H1 (cell line): ENCODE results near the gene OR2V2. TPM values are rescaled to one million over a fixed set of nuclear protein-coding genes. Genes with fewer than 3 reads are reported as not detected.

Experiments
- CTCF ChIA-PET: fragments of 300-600 bp; sonication (Branson Sonifier 250); formaldehyde crosslinking; loops from one replicate; lab custom pipeline; 2021; ENCODE audit not compliant: partially characterized antibody; lab: Charles Lee
- POLR2A ChIA-PET: fragments of 300-600 bp; sonication (Branson Sonifier 250); formaldehyde crosslinking; loops from one replicate; lab custom pipeline; 2021; ENCODE audit warnings: inconsistent platforms; ENCODE audit not compliant: partially characterized antibody; lab: Charles Lee
- DNase-seq, 2 experiments: peaks; one replicate each; pipeline versions ENCODE4 v3.0.0 to v3.0.0-alpha.2; 2010 to 2022; ENCODE audit warnings: low spot score in 2 of 2, low read depth in 1 of 2, mixed read lengths in 1 of 2
- FAIRE-seq: peaks from 2 replicates; lab custom pipeline; 2011; peaks lifted over from hg19 to GRCh38; lab: Jason Lieb, UNC
- H2AFZ ChIP-seq: 2 replicates; pipeline ENCODE4 v1.8.1; 2012; ENCODE audit warnings: low read length, inconsistent platforms
- H2AK5ac ChIP-seq: 2 replicates; pipeline ENCODE4 v1.6.1; 2013; ENCODE audit warnings: low read depth, low read length
- H2BK120ac ChIP-seq: replicated peaks from 2 replicates; pipeline ENCODE3; 2013; ENCODE audit warnings: low read depth, low read length, inconsistent platforms
- H2BK12ac ChIP-seq: 2 replicates; pipeline ENCODE4 v1.6.1; 2013; ENCODE audit warnings: low read depth, low read length
- H2BK15ac ChIP-seq: 2 replicates; pipeline ENCODE4 v1.6.1; 2013; ENCODE audit warnings: low read length
- H2BK20ac ChIP-seq: 2 replicates; pipeline ENCODE4 v1.6.1; 2013; ENCODE audit warnings: low read length
- H2BK5ac ChIP-seq: 2 replicates; pipeline ENCODE4 v1.6.1; 2013; ENCODE audit warnings: low read depth, low read length
- H3K14ac ChIP-seq: 2 replicates; pipeline ENCODE4 v1.6.1; 2013; ENCODE audit warnings: inconsistent platforms; ENCODE audit not compliant: insufficient read length
- H3K18ac ChIP-seq: 2 replicates; pipeline ENCODE4 v1.6.1; 2013; ENCODE audit warnings: low read length; ENCODE audit errors: extremely low read depth
- H3K23ac ChIP-seq: 2 replicates; pipeline ENCODE4 v1.6.1; 2013; ENCODE audit warnings: inconsistent platforms; ENCODE audit not compliant: insufficient read length
- H3K23me2 ChIP-seq: 2 replicates; pipeline ENCODE4 v1.6.1; 2013; ENCODE audit warnings: low read depth, low read length
- H3K27ac ChIP-seq: 2 replicates; pipeline ENCODE4 v1.6.1; 2011; ENCODE audit warnings: low read depth, low read length, inconsistent platforms
- H3K27me3 ChIP-seq, 4 experiments: replicated peaks in 1 of 4; 1 replicate in 1 of 4; 2 replicates in 3 of 4; pipeline versions ENCODE4 v1.6.1 to v1.8.1; 2011 to 2013; ENCODE audit warnings: low read length in 3 of 4, mild to moderate bottlenecking in 3 of 4, inconsistent platforms in 2 of 4, mixed read lengths in 2 of 4, moderate library complexity in 1 of 4; ENCODE audit not compliant: control insufficient read depth in 3 of 4, insufficient read depth in 3 of 4; ENCODE audit errors: extremely low read depth in 1 of 4
- H3K36me3 ChIP-seq, 4 experiments: 2 replicates each; pipeline versions ENCODE4 v1.6.1 to v1.8.1; 2011 to 2013; ENCODE audit warnings: mild to moderate bottlenecking in 4 of 4, low read length in 3 of 4, moderate library complexity in 2 of 4, control low read depth in 1 of 4, inconsistent platforms in 1 of 4; ENCODE audit not compliant: insufficient read depth in 4 of 4, control insufficient read depth in 2 of 4
- H3K4ac ChIP-seq: replicated peaks from 2 replicates; pipeline ENCODE3; 2013; ENCODE audit warnings: low read length, low read depth, mixed read lengths, inconsistent platforms; ENCODE audit not compliant: insufficient read length
- H3K4me1 ChIP-seq, 4 experiments: replicated peaks in 1 of 4; 1 replicate in 1 of 4; 2 replicates in 3 of 4; pipeline versions ENCODE4 v1.6.1 to v1.8.1; 2011 to 2013; ENCODE audit warnings: low read length in 3 of 4, inconsistent platforms in 2 of 4, mixed read lengths in 1 of 4; ENCODE audit not compliant: insufficient read depth in 4 of 4, control insufficient read depth in 3 of 4
- H3K4me2 ChIP-seq, 2 experiments: 2 replicates each; pipeline versions ENCODE4 v1.6.1 to v1.8.1; 2011 to 2013; ENCODE audit warnings: low read depth in 2 of 2, low read length in 2 of 2, control low read depth in 1 of 2, inconsistent platforms in 1 of 2, mild to moderate bottlenecking in 1 of 2; ENCODE audit not compliant: insufficient read depth in 1 of 2
- H3K4me3 ChIP-seq, 4 experiments: fragments of 200-600, 300-600 bp in 1 of 4; sonication (generic), shearing (Covaris generic), sonication (Bioruptor Twin) in 1 of 4; 2 replicates each; pipeline versions ENCODE4 v1.5.1 to v1.8.1; 2011 to 2016; ENCODE audit warnings: low read length in 4 of 4, low read depth in 3 of 4, control low read depth in 2 of 4, inconsistent platforms in 2 of 4, mild to moderate bottlenecking in 2 of 4, mixed read lengths in 1 of 4, moderate library complexity in 1 of 4; ENCODE audit not compliant: insufficient read depth in 2 of 4; ENCODE audit errors: extremely low read depth in 1 of 4
- H3K56ac ChIP-seq: replicated peaks from 2 replicates; pipeline ENCODE3; 2013; ENCODE audit warnings: low read depth, mild to moderate bottlenecking, mixed read lengths, low read length, inconsistent platforms; ENCODE audit not compliant: insufficient read length
- H3K79me1 ChIP-seq: 2 replicates; pipeline ENCODE4 v1.6.1; 2013; ENCODE audit warnings: low read depth, low read length, control low read depth
- H3K79me2 ChIP-seq, 2 experiments: 2 replicates each; pipeline versions ENCODE4 v1.6.1 to v1.8.1; 2012 to 2013; ENCODE audit warnings: low read length in 2 of 2, mild to moderate bottlenecking in 2 of 2, inconsistent platforms in 1 of 2; ENCODE audit not compliant: insufficient read depth in 2 of 2, control insufficient read depth in 1 of 2
- H3K9ac ChIP-seq, 4 experiments: replicated peaks in 1 of 4; 1 replicate in 1 of 4; 2 replicates in 3 of 4; pipeline versions ENCODE4 v1.6.1 to v1.8.1; 2011 to 2013; ENCODE audit warnings: low read depth in 3 of 4, low read length in 3 of 4, control low read depth in 2 of 4, mild to moderate bottlenecking in 2 of 4, moderate library complexity in 2 of 4, inconsistent platforms in 1 of 4; ENCODE audit errors: extremely low read depth in 1 of 4
- H3K9me3 ChIP-seq, 2 experiments: 2 replicates each; pipeline versions ENCODE4 v1.6.1 to v1.8.1; 2012 to 2013; ENCODE audit warnings: mild to moderate bottlenecking in 2 of 2, moderate library complexity in 2 of 2, control low read depth in 1 of 2, inconsistent platforms in 1 of 2, low read depth in 1 of 2, low read length in 1 of 2, mixed read lengths in 1 of 2; ENCODE audit not compliant: insufficient read depth in 2 of 2
- H4K20me1 ChIP-seq, 2 experiments: replicated peaks in 1 of 2; 2 replicates each; pipeline versions ENCODE3 to v1.8.1; 2011 to 2013; ENCODE audit warnings: inconsistent platforms in 2 of 2, low read length in 2 of 2, mild to moderate bottlenecking in 1 of 2; ENCODE audit not compliant: insufficient read depth in 2 of 2, control insufficient read depth in 1 of 2
- H4K5ac ChIP-seq: 2 replicates; pipeline ENCODE4 v1.6.1; 2013; ENCODE audit warnings: low read length, low read depth, mixed read lengths, inconsistent platforms; ENCODE audit not compliant: insufficient read length
- H4K8ac ChIP-seq: 2 replicates; pipeline ENCODE4 v1.8.0; 2013; ENCODE audit warnings: mild to moderate bottlenecking, moderate library complexity, low read length, inconsistent platforms; ENCODE audit not compliant: insufficient read depth; ENCODE audit errors: extremely low read depth
- H4K91ac ChIP-seq: replicated peaks from 2 replicates; pipeline ENCODE3; 2013; ENCODE audit warnings: low read length, mixed read lengths, inconsistent platforms; ENCODE audit not compliant: insufficient read length
- ATF3 ChIP-seq: IDR thresholded peaks from 2 replicates; pipeline ENCODE4 v1.6.1; 2011; ENCODE audit warnings: low read depth, mild to moderate bottlenecking, low read length; ENCODE audit not compliant: insufficient read depth
- BACH1 ChIP-seq: IDR thresholded peaks from 2 replicates; pipeline ENCODE4 v1.6.1; 2012; ENCODE audit warnings: low read length, improper control_type of control experiment
- BCL11A ChIP-seq, 2 experiments: IDR thresholded peaks; one replicate each; pipeline ENCODE4 v1.6.1; 2011; ENCODE audit warnings: low read depth in 2 of 2, low read length in 2 of 2, mild to moderate bottlenecking in 2 of 2
- CBX5 ChIP-seq: fragments of 300-800, 300-1000 bp; sonication (generic); IDR thresholded peaks from 2 replicates; pipeline ENCODE4 v1.7.1; 2016; ENCODE audit warnings: antibody characterized with exemption, low read length, low read depth
- CHD1 ChIP-seq: IDR thresholded peaks from 2 replicates; pipeline ENCODE4 v1.6.1; 2012; ENCODE audit warnings: low read depth, low read length, improper control_type of control experiment
- GTF2F1 ChIP-seq: IDR thresholded peaks from 2 replicates; pipeline ENCODE4 v1.6.1; 2012; ENCODE audit warnings: low read depth, low read length, improper control_type of control experiment, borderline replicate concordance
- HDAC6 ChIP-seq: IDR thresholded peaks from one replicate; pipeline ENCODE4 v1.7.1; 2012; ENCODE audit warnings: low read depth, mild to moderate bottlenecking, inconsistent platforms, low read length, moderate library complexity
- NRF1 ChIP-seq: IDR thresholded peaks from 2 replicates; pipeline ENCODE4 v1.6.1; 2011; ENCODE audit warnings: mild to moderate bottlenecking, low read depth, low read length, improper control_type of control experiment
- PHF8 ChIP-seq: fragments of 200-600 bp; sonication (generic); conservative IDR thresholded peaks from 2 replicates; pipeline ENCODE4 v1.7.1; 2012; ENCODE audit warnings: low read depth, mild to moderate bottlenecking, inconsistent platforms, low read length, moderate library complexity
- RXRA ChIP-seq: IDR thresholded peaks from 2 replicates; pipeline ENCODE4 v1.6.1; 2011; ENCODE audit warnings: low read depth, mild to moderate bottlenecking, low read length, moderate library complexity; ENCODE audit not compliant: insufficient read depth
- TAF7 ChIP-seq: optimal IDR thresholded peaks from 2 replicates; pipeline ENCODE3; 2011; ENCODE audit warnings: low read depth, mild to moderate bottlenecking, inconsistent platforms, low read length, moderate library complexity, borderline replicate concordance
- WGBS, 2 experiments: shearing (Covaris generic) in 1 of 2; methylation state at CpG; one replicate each; pipeline versions ENCODE4 v1.1.6 to v1.1.7; 2013 to 2015; ENCODE audit warnings: low lambda C conversion rate in 2 of 2, mixed read lengths in 2 of 2, inconsistent platforms in 1 of 2, low coverage in 1 of 2, missing lambda C conversion rate in 1 of 2; ENCODE audit not compliant: insufficient replicate concordance in 2 of 2, insufficient coverage in 1 of 2, insufficient read length in 1 of 2; ENCODE audit errors: extremely low coverage in 1 of 2, missing lambda C conversion rate in 1 of 2; 5-methylcytosine and 5-hydroxymethylcytosine counted together
- polyA plus RNA-seq, 7 experiments: library from polyadenylated mRNA; depleted of rRNA in 3 of 7; stranded (reverse) in 5 of 7; unstranded in 2 of 7; fragments of >200 nt in 5 of 7; fragments of 200-250 nt in 2 of 7; gene quantifications; 1 replicate in 5 of 7; 2 replicates in 1 of 7; 4 replicates in 1 of 7; pipeline versions ENCODE4 v1.2.1 to v1.2.3, GENCODE V29; 2011 to 2013; ENCODE audit warnings: missing spikeins in 2 of 7, mixed read lengths in 2 of 7
- total RNA-seq: library from RNA; stranded (reverse); fragmentation: NEBNext Ultra II Directional; extraction: Animal tissue kit (Norgen Biotek cat#: 25700); gene quantifications from 2 replicates; pipeline ENCODE4 v1.2.1, GENCODE V29; 2021

OR2V2 gene
- total and polyA plus RNA-seq, 2 of the 8 experiments (the other 6 are each of a cell fraction or from before 2014, with no cell fraction given) = not detected

- H2BK120ac ChIP-seq = no peak overlapping the region
- no peak overlapping the region for H2BK15ac ChIP-seq
- peaks cover 15 to 34% (median 23%) of the 10 kb centered on the region in 4 experiments; a peak in 6 of 7 replicates for H3K27me3 ChIP-seq
- H3K18ac ChIP-seq = peak overlapping the region; percentile 87
- no peak overlapping the region for H3K14ac ChIP-seq
- H4K91ac ChIP-seq = no peak overlapping the region
- H3K4ac ChIP-seq = no peak overlapping the region
- no peaks in the 10 kb centered on the region for H3K79me1 ChIP-seq
- no peaks in the 10 kb centered on the region for H3K79me2 ChIP-seq
- H3K9ac ChIP-seq = peak overlapping the region in 2 of 4 experiments; percentile 48 to 54; a peak in 4 of 7 replicates
- no peak overlapping the region for H3K23ac ChIP-seq
- peaks cover 0 to 11% (median 5%) of the 10 kb centered on the region in 4 experiments; a peak in 5 of 7 replicates for H3K4me1 ChIP-seq
- ChIA-PET CTCF (interaction anchor here (0.5 to 12.3 kb wide), 6 partner anchors 8 to 629 kb away, joined by 3 to 197 read pairs (median 3); partner anchors contain the start of gene TRIM7), POLR2A (interaction anchor here (0.9 to 11.9 kb wide), 12 partner anchors 13 to 390 kb away, joined by 3 to 90 read pairs (median 4); partner anchors contain the start of genes RACK1, TRIM41 and TRIM7)
- H4K20me1 ChIP-seq = peaks cover 4% of the 10 kb centered on the region in 2 experiments
- H2BK5ac ChIP-seq = peak overlapping the region; percentile 75; the same call in 1 of the 2 replicates
- DNase-seq (peak; percentile 87 to 100), FAIRE-seq (no peak)
- peaks cover 36% of the 10 kb centered on the region for H3K23me2 ChIP-seq
- peak overlapping the region; percentile 60 for H3K56ac ChIP-seq
- peak overlapping the region; percentile 62 to 90 (median 78) for H3K4me3 ChIP-seq
- H4K5ac ChIP-seq = peak overlapping the region; percentile 51
- no peak overlapping the region for H2BK20ac ChIP-seq
- H2BK12ac ChIP-seq = no peak overlapping the region
- H2AFZ ChIP-seq = peak overlapping the region; percentile 35; the same call in 1 of the 2 replicates
- H3K27ac ChIP-seq = no peak overlapping the region
- WGBS, 2 experiments = 1% methylated on average over 45 of the region's 64 CpGs; no CpG with 5 or more reads in 1 of the 2 experiments
- H3K36me3 ChIP-seq = no peaks in the 10 kb centered on the region
- no peak overlapping the region for H4K8ac ChIP-seq
- H3K9me3 ChIP-seq = no peaks in the 10 kb centered on the region
- H2AK5ac ChIP-seq = no peak overlapping the region
- peak overlapping the region; percentile 94 to 96 for H3K4me2 ChIP-seq
- TF ChIP-seq BCL11A (IDR thresholded peaks at IDR 0.05; ENCODE audit: low read depth in 2 of 2, low read length in 2 of 2) (no peak), BACH1 (peak; percentile 80), TAF7 (peak; percentile 55), NRF1 (peak; percentile 63), ATF3 (no peak), CBX5 (no peak), HDAC6 (no peak), RXRA (no peak), PHF8 (peak; percentile 62), GTF2F1 (no peak), CHD1 (no peak)
These were observed 44.3 kb downstream of the OR2V2 start for GRCh38 chr5:181191526-181192336.
